ENCODE data around the gene PRICKLE3. TPM values are rescaled to one million over a fixed set of nuclear protein-coding genes. Genes with fewer than 3 reads are reported as not detected.

Gene PRICKLE3
- total RNA-seq, 1 experiment from 2014 or later: 22.3 TPM

GRCh38 chrX:49206543-49206942 is 20.4 kb upstream of the PRICKLE3 start:
- no peak for TF ChIP-seq CTCF (IDR thresholded peaks at IDR 0.05; ENCODE audit: unreplicated experiment)
- Mint-ChIP-seq H3K4me1 (ENCODE audit: low read depth, unreplicated experiment) (no peaks in the 10 kb centered on the region), H3K27me3 (ENCODE audit: unreplicated experiment) (peaks cover 17% of the 10 kb centered on the region), H3K4me3 (ENCODE audit: low read depth, unreplicated experiment) (no peak overlapping the region), H3K36me3 (ENCODE audit: insufficient read depth, unreplicated experiment) (peaks cover 6% of the 10 kb centered on the region), H3K9me3 (ENCODE audit: low read depth, unreplicated experiment) (no peaks in the 10 kb centered on the region), H3K27ac (ENCODE audit: unreplicated experiment) (no peak overlapping the region)
- intact Hi-C loops (cut with micrococcal nuclease; ENCODE audit: unreplicated experiment): no loop called here
- CTCF ChIA-PET: no interaction called here
- BruUV-seq (replicated peaks): no TSS peak
- DNase-seq: no peak

GRCh38 chrX:49205443-49205842 is 19.3 kb upstream of the PRICKLE3 start:
- no peaks in the 10 kb centered on the region for H3K9me3 Mint-ChIP-seq (ENCODE audit: low read depth, unreplicated experiment)
- no TSS peak for BruUV-seq (replicated peaks)
- intact Hi-C loops (cut with micrococcal nuclease; ENCODE audit: unreplicated experiment): no loop called here
- H3K36me3 Mint-ChIP-seq (ENCODE audit: insufficient read depth, unreplicated experiment): peaks cover 6% of the 10 kb centered on the region
- H3K27ac Mint-ChIP-seq (ENCODE audit: unreplicated experiment): no peak overlapping the region
- H3K27me3 Mint-ChIP-seq (ENCODE audit: unreplicated experiment): peaks cover 17% of the 10 kb centered on the region
- no peaks in the 10 kb centered on the region for H3K4me1 Mint-ChIP-seq (ENCODE audit: low read depth, unreplicated experiment)
- DNase-seq: no peak
- CTCF ChIA-PET: no interaction called here
- TF ChIP-seq CTCF (IDR thresholded peaks at IDR 0.05; ENCODE audit: unreplicated experiment): no peak
- no peak overlapping the region for H3K4me3 Mint-ChIP-seq (ENCODE audit: low read depth, unreplicated experiment)

GRCh38 chrX:49204709-49205108 is 18.5 kb upstream of the PRICKLE3 start:
- no TSS peak for BruUV-seq (replicated peaks)
- no peak overlapping the region for H3K4me3 Mint-ChIP-seq (ENCODE audit: low read depth, unreplicated experiment)
- no peak for DNase-seq
- H3K27ac Mint-ChIP-seq (ENCODE audit: unreplicated experiment): no peak overlapping the region
- peaks cover 17% of the 10 kb centered on the region for H3K27me3 Mint-ChIP-seq (ENCODE audit: unreplicated experiment)
- intact Hi-C loops (cut with micrococcal nuclease; ENCODE audit: unreplicated experiment): no loop called here
- no peaks in the 10 kb centered on the region for H3K9me3 Mint-ChIP-seq (ENCODE audit: low read depth, unreplicated experiment)
- TF ChIP-seq CTCF (IDR thresholded peaks at IDR 0.05; ENCODE audit: unreplicated experiment): no peak
- CTCF ChIA-PET: no interaction called here
- H3K36me3 Mint-ChIP-seq (ENCODE audit: insufficient read depth, unreplicated experiment): peaks cover 6% of the 10 kb centered on the region
- H3K4me1 Mint-ChIP-seq (ENCODE audit: low read depth, unreplicated experiment): no peaks in the 10 kb centered on the region

- CTCF ChIA-PET: no interaction called here
- no peaks in the 10 kb centered on the region for H3K9me3 Mint-ChIP-seq (ENCODE audit: low read depth, unreplicated experiment)
- intact Hi-C loops (cut with micrococcal nuclease; ENCODE audit: unreplicated experiment): no loop called here
- no peak overlapping the region for H3K27ac Mint-ChIP-seq (ENCODE audit: unreplicated experiment)
- TF ChIP-seq CTCF (IDR thresholded peaks at IDR 0.05; ENCODE audit: unreplicated experiment): no peak
- peaks cover 6% of the 10 kb centered on the region for H3K36me3 Mint-ChIP-seq (ENCODE audit: insufficient read depth, unreplicated experiment)
- H3K4me3 Mint-ChIP-seq (ENCODE audit: low read depth, unreplicated experiment): no peak overlapping the region
- DNase-seq: no peak
- no TSS peak for BruUV-seq (replicated peaks)
- peaks cover 23% of the 10 kb centered on the region for H3K27me3 Mint-ChIP-seq (ENCODE audit: unreplicated experiment)
- H3K4me1 Mint-ChIP-seq (ENCODE audit: low read depth, unreplicated experiment): no peaks in the 10 kb centered on the region
Observed at GRCh38 chrX:49204017-49204416, 17.8 kb upstream of the PRICKLE3 start.

GRCh38 chrX:49203536-49203935 is 17.4 kb upstream of the PRICKLE3 start:
- peaks cover 6% of the 10 kb centered on the region for H3K36me3 Mint-ChIP-seq (ENCODE audit: insufficient read depth, unreplicated experiment)
- BruUV-seq (replicated peaks): no TSS peak
- H3K27ac Mint-ChIP-seq (ENCODE audit: unreplicated experiment): no peak overlapping the region
- H3K4me1 Mint-ChIP-seq (ENCODE audit: low read depth, unreplicated experiment): peaks cover 2% of the 10 kb centered on the region
- no peak for TF ChIP-seq CTCF (IDR thresholded peaks at IDR 0.05; ENCODE audit: unreplicated experiment)
- no peak overlapping the region for H3K4me3 Mint-ChIP-seq (ENCODE audit: low read depth, unreplicated experiment)
- H3K9me3 Mint-ChIP-seq (ENCODE audit: low read depth, unreplicated experiment): no peaks in the 10 kb centered on the region
- DNase-seq: no peak
- intact Hi-C loops (cut with micrococcal nuclease; ENCODE audit: unreplicated experiment): no loop called here
- CTCF ChIA-PET: no interaction called here
- peaks cover 28% of the 10 kb centered on the region for H3K27me3 Mint-ChIP-seq (ENCODE audit: unreplicated experiment)
